Liver (tissue), 9 donors: ENCODE results near the gene VPS37B. TPM values are rescaled to one million over a fixed set of nuclear protein-coding genes. Genes with fewer than 3 reads are reported as not detected.

Source experiments
- DNase-seq: peaks from one replicate; pipeline ENCODE4 v3.0.0-alpha.2; 2017; ENCODE audit warnings: low spot score
- H3K27ac ChIP-seq, 2 donors: one replicate each; pipeline ENCODE4 v1.7.0; 2013; ENCODE audit warnings: inconsistent platforms in 2 of 2, low read length in 2 of 2, control low read depth in 1 of 2, low read depth in 1 of 2, mild to moderate bottlenecking in 1 of 2
- H3K27me3 ChIP-seq, 4 donors: one replicate each; pipeline versions ENCODE4 v1.6.1 to v1.7.0; 2013; ENCODE audit warnings: low read length in 3 of 4, inconsistent platforms in 1 of 4, mild to moderate bottlenecking in 1 of 4, moderate library complexity in 1 of 4; ENCODE audit not compliant: control insufficient read depth in 4 of 4, insufficient read depth in 4 of 4
- H3K36me3 ChIP-seq, 4 donors: one replicate each; pipeline versions ENCODE4 v1.6.1 to v1.7.0; 2013; ENCODE audit warnings: low read length in 3 of 4, mild to moderate bottlenecking in 3 of 4, low read depth in 1 of 4, moderate library complexity in 1 of 4; ENCODE audit not compliant: control insufficient read depth in 4 of 4, insufficient read depth in 3 of 4
- H3K4me1 ChIP-seq, 4 donors: one replicate each; pipeline versions ENCODE4 v1.6.1 to v1.7.0; 2013; ENCODE audit warnings: low read length in 3 of 4, mild to moderate bottlenecking in 3 of 4, moderate library complexity in 1 of 4; ENCODE audit not compliant: control insufficient read depth in 4 of 4, insufficient read depth in 4 of 4
- H3K4me3 ChIP-seq, 3 donors: one replicate each; pipeline versions ENCODE4 v1.6.1 to v1.7.0; 2013; ENCODE audit warnings: low read length in 3 of 3, control low read depth in 1 of 3, low read depth in 1 of 3, mild to moderate bottlenecking in 1 of 3
- H3K9ac ChIP-seq, 2 donors: one replicate each; pipeline ENCODE4 v1.7.0; 2013; ENCODE audit warnings: low read length in 2 of 2, mild to moderate bottlenecking in 2 of 2, moderate library complexity in 2 of 2, control low read depth in 1 of 2, low read depth in 1 of 2
- H3K9me3 ChIP-seq, 4 donors: one replicate each; pipeline versions ENCODE4 v1.6.1 to v1.7.0; 2013; ENCODE audit warnings: low read length in 3 of 4; ENCODE audit not compliant: control insufficient read depth in 4 of 4
- ATF3 ChIP-seq: IDR thresholded peaks from 2 replicates; pipeline ENCODE4 v1.6.1; 2016; ENCODE audit warnings: antibody characterized with exemption
- FOXA1 ChIP-seq: IDR thresholded peaks from 2 replicates; pipeline ENCODE4 v1.6.1; 2016; ENCODE audit warnings: antibody characterized with exemption
- FOXA2 ChIP-seq: IDR thresholded peaks from 2 replicates; pipeline ENCODE4 v1.6.1; 2016; ENCODE audit warnings: antibody characterized with exemption
- GABPA ChIP-seq, 2 donors: IDR thresholded peaks in 1 of 2; conservative IDR thresholded peaks in 1 of 2; 2 replicates each; pipeline ENCODE4 v1.6.1; 2016; ENCODE audit warnings: antibody characterized with exemption in 2 of 2, mild to moderate bottlenecking in 1 of 2, moderate library complexity in 1 of 2
- HNF4A ChIP-seq, 2 donors: conservative IDR thresholded peaks; 2 replicates each; pipeline ENCODE4 v1.6.1; 2016; ENCODE audit warnings: antibody characterized with exemption in 2 of 2, mild to moderate bottlenecking in 2 of 2
- HNF4G ChIP-seq: IDR thresholded peaks from 2 replicates; pipeline ENCODE4 v1.6.1; 2016; ENCODE audit warnings: antibody characterized with exemption
- JUND ChIP-seq, 2 donors: IDR thresholded peaks; 2 replicates each; pipeline ENCODE4 v1.6.1; 2016; ENCODE audit warnings: antibody characterized with exemption in 2 of 2
- MAX ChIP-seq: IDR thresholded peaks from 2 replicates; pipeline ENCODE4 v1.6.1; 2016; ENCODE audit warnings: antibody characterized with exemption
- NR2F2 ChIP-seq: IDR thresholded peaks from 2 replicates; pipeline ENCODE4 v1.6.1; 2016; ENCODE audit warnings: antibody characterized with exemption
- RAD21 ChIP-seq, 2 donors: IDR thresholded peaks; 2 replicates each; pipeline ENCODE4 v1.6.1; 2016; ENCODE audit warnings: antibody characterized with exemption in 2 of 2, mild to moderate bottlenecking in 2 of 2
- RXRA ChIP-seq, 2 donors: IDR thresholded peaks; 2 replicates each; pipeline ENCODE4 v1.6.1; 2017 to 2018; ENCODE audit warnings: antibody characterized with exemption in 2 of 2, mild to moderate bottlenecking in 1 of 2
- SP1 ChIP-seq: IDR thresholded peaks from 2 replicates; pipeline ENCODE4 v1.6.1; 2018; ENCODE audit warnings: antibody characterized with exemption, mild to moderate bottlenecking
- TAF1 ChIP-seq: conservative IDR thresholded peaks from 2 replicates; pipeline ENCODE4 v1.6.1; 2016; ENCODE audit warnings: antibody characterized with exemption, mild to moderate bottlenecking
- YY1 ChIP-seq: IDR thresholded peaks from 2 replicates; pipeline ENCODE4 v1.6.1; 2016; ENCODE audit warnings: antibody characterized with exemption, mild to moderate bottlenecking
- ZBTB33 ChIP-seq: IDR thresholded peaks from 2 replicates; pipeline ENCODE4 v1.6.1; 2016; ENCODE audit warnings: antibody characterized with exemption
- WGBS: extraction: QIAGEN DNeasy Blood & Tissue Kit; methylation state at CpG from one replicate; pipeline ENCODE4 v1.1.7; 2013; 5-methylcytosine and 5-hydroxymethylcytosine counted together
- polyA plus RNA-seq, 2 donors: library from polyadenylated mRNA; stranded (reverse) in 1 of 2; unstranded in 1 of 2; fragments of 200-250 nt in 1 of 2; fragments of >200 nt in 1 of 2; fragmentation: Nextera tagmentation in 1 of 2; extraction: Ambion mirVana in 1 of 2; gene quantifications; one replicate each; pipeline versions ENCODE4 v1.2.1 to v1.2.3, GENCODE V29; 2013 to 2015
- total RNA-seq, 2 donors: library from RNA; depleted of rRNA; stranded (reverse); fragments of >200 nt; gene quantifications; one replicate each; pipeline ENCODE4 v1.2.3, GENCODE V29; 2014
- donor health status: healthy.
- donor health status: healthy.
- donor health status: healthy.
- donor health status: healthy.
- donor health status: healthy.

The VPS37B gene
- total and polyA plus RNA-seq, 4 donors, result 2.3 to 6.8 (median 3.8) TPM

- DNase-seq, result no peak
- 88% methylated on average over 11 of the region's 11 CpGs for WGBS
- H3K4me1 ChIP-seq, result peaks cover 22 to 86% (median 74%) of the 10 kb centered on the region in 4 donors
- peaks cover 0 to 15% (median 4%) of the 10 kb centered on the region in 4 donors for H3K36me3 ChIP-seq
- no peak overlapping the region for H3K4me3 ChIP-seq
- no peaks in the 10 kb centered on the region for H3K9me3 ChIP-seq
- TF ChIP-seq FOXA2, result no peak
- no peak for TF ChIP-seq HNF4G
- TF ChIP-seq SP1, result no peak
- H3K9ac ChIP-seq, result no peak overlapping the region
- H3K27ac ChIP-seq, result peak overlapping the region in 1 of 2 donors; percentile 71
- H3K27me3 ChIP-seq, result no peaks in the 10 kb centered on the region
These were observed 25.6 kb downstream of the VPS37B start for GRCh38 chr12:122870163-122870842.

- no peaks in the 10 kb centered on the region for H3K9me3 ChIP-seq
- peak overlapping the region in 1 of 2 donors; percentile 89 for H3K27ac ChIP-seq
- no peak for DNase-seq
- H3K4me3 ChIP-seq, result no peak overlapping the region
- no peaks in the 10 kb centered on the region for H3K27me3 ChIP-seq
- peaks cover 0 to 15% (median 4%) of the 10 kb centered on the region in 4 donors for H3K36me3 ChIP-seq
- 95% methylated on average over 8 of the region's 8 CpGs for WGBS
- H3K9ac ChIP-seq, result no peak overlapping the region
- TF ChIP-seq GABPA (IDR thresholded peaks at IDR 0.05 in 1 of 2, conservative IDR thresholded peaks at IDR 0.05 in 1 of 2), result no peak
- no peak for TF ChIP-seq ATF3
- TF ChIP-seq YY1, result no peak
- no peak for TF ChIP-seq JUND (IDR thresholded peaks at IDR 0.05)
- TF ChIP-seq FOXA1, result no peak
- no peak for TF ChIP-seq SP1
- H3K4me1 ChIP-seq, result peaks cover 22 to 95% (median 82%) of the 10 kb centered on the region in 4 donors
These were observed 26.5 kb downstream of the VPS37B start for GRCh38 chr12:122869207-122869973.

- H3K4me3 ChIP-seq, result no peak overlapping the region
- TF ChIP-seq GABPA (IDR thresholded peaks at IDR 0.05 in 1 of 2, conservative IDR thresholded peaks at IDR 0.05 in 1 of 2), result no peak
- no peak for TF ChIP-seq SP1
- TF ChIP-seq RAD21 (IDR thresholded peaks at IDR 0.05), result no peak
- TF ChIP-seq MAX, result no peak
- TF ChIP-seq HNF4A (conservative IDR thresholded peaks at IDR 0.05), result no peak
- TF ChIP-seq TAF1, result no peak
- TF ChIP-seq ATF3, result no peak
- TF ChIP-seq RXRA (IDR thresholded peaks at IDR 0.05), result no peak
- no peak for TF ChIP-seq NR2F2
- no peak for TF ChIP-seq JUND (IDR thresholded peaks at IDR 0.05)
- TF ChIP-seq ZBTB33, result no peak
- H3K27me3 ChIP-seq, result no peaks in the 10 kb centered on the region
- H3K36me3 ChIP-seq, result peaks cover 0 to 15% (median 4%) of the 10 kb centered on the region in 4 donors
- H3K9ac ChIP-seq, result peak overlapping the region; percentile 31 to 66
- 85% methylated on average over 13 of the region's 13 CpGs for WGBS
- H3K4me1 ChIP-seq, result peaks cover 22 to 94% (median 81%) of the 10 kb centered on the region in 4 donors
- no peaks in the 10 kb centered on the region for H3K9me3 ChIP-seq
- no peak for DNase-seq
- H3K27ac ChIP-seq, result peak overlapping the region; percentile 78 to 89
These were observed 27.3 kb downstream of the VPS37B start for GRCh38 chr12:122868471-122869177.
